Activated T-helper 1 cell treated with Interleukin-2 at 50 U/mL for 16 hours (primary cell): ENCODE results near the gene ASCC1.

Experiments
- DNase-seq: peaks from one replicate; pipeline ENCODE4 v3.0.0-alpha.2; 2020; ENCODE audit warnings: low read depth

Gene ASCC1

DNA sequence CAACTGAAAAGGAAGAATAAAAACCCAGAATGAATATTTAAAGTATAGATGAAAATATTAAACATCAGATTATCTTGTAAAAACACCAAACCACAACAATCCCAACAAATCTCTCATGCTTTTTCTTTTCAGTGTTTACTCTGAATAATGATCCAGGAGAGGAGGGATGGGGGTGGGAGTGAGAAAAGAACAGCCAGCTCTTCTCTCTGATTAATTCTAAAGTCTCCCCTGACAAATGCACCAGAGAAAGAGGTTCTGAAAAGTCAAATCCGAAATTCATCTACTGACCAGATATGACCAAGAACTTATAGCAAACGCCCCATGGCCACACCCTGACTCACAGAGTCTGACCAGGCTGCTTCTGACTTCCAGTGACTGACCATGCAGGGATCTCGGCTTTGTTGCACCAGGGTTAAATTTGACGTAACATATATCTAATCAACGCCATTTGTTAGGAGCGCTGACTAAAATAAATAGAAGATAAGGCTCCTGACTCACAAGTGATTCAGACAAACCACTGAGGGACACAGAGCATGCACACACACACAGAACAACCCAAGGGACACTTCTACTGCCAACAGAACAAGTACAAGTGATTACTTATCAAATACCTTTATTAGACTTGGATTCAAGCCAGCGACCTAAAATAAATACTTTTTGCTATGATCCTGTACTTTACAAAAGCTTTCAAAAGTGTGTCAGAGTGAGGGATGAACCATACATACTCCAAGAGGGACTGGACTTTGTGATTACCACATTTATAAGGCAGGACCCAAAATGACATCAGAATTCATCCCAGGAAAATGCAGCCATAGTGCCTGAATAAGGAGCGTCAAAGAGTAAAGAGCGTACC, 118.4 kb downstream of the ASCC1 start:
- no peak for DNase-seq

- no peak for DNase-seq
Measured at GRCh38 chr10:72096115-72097000, 119.7 kb downstream of the ASCC1 start.

DNA sequence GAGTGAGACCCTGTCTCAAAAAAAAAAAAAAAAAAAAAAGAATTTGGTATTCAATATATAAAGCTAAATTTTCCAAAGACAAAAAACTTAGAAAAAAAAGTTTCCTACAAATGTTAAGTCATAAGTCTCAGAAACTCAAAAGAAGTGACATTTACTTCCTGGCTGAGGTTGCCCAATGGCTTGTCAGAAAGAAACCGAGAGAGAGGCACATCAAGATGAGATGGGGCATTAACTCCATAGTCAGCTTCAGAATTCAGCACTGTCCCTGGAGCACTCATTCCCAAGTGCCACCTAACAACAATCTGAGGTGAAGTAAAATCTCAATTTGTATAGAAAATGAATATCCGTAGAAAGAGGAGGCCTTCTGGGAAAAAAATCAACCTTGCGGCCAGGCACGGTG, 120.9 kb downstream of the ASCC1 start:
- no peak for DNase-seq

DNA sequence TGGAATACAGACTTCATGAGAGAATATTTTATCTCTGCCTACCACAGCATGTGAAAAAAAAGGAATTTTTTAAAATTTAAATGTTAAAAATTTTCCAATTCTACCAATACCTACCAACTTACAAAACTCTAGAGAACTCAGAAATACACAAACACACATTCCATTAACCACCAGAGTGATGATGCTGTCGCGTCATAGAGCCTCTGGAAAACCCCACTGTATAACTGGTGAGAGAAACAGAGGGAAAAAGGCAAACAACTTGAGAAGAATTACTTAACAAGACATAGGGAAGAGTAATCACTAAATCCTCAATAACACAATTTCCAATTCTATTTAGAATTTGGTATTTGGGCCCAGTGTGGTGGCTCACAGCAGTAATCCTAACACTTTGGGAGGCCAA, 121.5 kb downstream of the ASCC1 start:
- DNase-seq = no peak

DNA sequence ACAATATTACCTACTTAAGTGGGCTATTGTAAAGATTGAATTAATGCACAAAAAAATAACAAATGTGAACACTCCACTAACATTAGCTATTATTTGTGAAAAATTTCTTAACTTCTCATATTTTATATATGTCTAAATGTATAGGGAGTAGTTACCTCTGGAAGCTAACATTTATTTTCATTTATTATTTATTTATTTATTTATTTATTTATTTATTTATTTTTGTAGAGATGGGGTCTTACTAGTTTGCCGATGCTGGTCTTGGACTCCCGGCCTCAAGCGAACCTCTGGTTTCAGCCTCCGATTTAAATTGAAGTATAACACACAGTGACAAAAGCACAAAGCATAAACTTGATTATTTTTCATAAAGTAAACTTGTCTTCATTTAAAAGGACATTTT, 122.6 kb downstream of the ASCC1 start:
- no peak for DNase-seq

GRCh38 chr10:72092987-72093386, 123.1 kb downstream of the ASCC1 start:
- DNase-seq = no peak

DNA sequence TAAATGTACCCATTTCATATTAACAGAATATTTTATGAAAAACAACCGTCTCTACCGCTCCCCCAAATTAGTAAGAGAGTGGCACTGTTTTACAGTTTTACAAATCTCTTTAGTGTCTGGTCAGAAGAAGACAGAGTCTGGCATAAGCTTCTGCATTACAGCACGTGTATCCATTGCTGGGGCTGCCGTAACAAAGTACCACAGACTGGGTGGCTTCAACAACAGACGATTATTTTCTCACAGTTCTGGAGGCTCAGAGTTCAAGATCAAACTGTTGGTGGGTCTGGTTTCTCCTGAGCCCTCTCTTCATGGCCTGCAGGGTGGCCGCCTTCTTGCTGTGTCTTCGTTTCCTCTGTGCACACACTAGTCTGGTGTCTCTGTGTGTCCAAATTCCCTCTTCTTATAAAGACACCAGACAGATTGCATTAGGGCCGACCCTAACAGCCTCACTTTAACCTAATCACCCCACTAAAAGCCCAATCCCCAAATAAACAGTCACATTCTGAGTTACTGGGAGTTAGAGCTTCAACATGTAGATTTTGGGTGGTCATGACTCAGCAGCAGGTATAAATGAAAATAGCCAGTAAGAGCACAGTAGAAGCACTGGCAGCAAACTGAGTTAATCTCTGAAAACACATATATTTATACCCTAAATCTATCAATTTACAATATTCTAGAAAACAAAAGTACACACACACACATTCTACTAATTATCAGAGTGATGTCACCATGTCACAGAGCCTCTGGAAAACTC, 123.7 kb downstream of the ASCC1 start:
- DNase-seq = no peak

- DNase-seq = no peak
Measured at GRCh38 chr10:72090326-72090725, 125.8 kb downstream of the ASCC1 start.

GRCh38 chr10:72089618-72090017, 126.5 kb downstream of the ASCC1 start:
- DNase-seq = no peak

GRCh38 chr10:72088889-72089575, 127.0 kb downstream of the ASCC1 start:
- peak; percentile 42 for DNase-seq

GRCh38 chr10:72087969-72088888, 127.8 kb downstream of the ASCC1 start, which contains the start of gene SPOCK2:
Gene SPOCK2, minus strand, starts transcription at chr10:72088551. Its CDS starts 223 bp downstream, at chr10:72088328.
- peak; percentile 61 for DNase-seq

DNA sequence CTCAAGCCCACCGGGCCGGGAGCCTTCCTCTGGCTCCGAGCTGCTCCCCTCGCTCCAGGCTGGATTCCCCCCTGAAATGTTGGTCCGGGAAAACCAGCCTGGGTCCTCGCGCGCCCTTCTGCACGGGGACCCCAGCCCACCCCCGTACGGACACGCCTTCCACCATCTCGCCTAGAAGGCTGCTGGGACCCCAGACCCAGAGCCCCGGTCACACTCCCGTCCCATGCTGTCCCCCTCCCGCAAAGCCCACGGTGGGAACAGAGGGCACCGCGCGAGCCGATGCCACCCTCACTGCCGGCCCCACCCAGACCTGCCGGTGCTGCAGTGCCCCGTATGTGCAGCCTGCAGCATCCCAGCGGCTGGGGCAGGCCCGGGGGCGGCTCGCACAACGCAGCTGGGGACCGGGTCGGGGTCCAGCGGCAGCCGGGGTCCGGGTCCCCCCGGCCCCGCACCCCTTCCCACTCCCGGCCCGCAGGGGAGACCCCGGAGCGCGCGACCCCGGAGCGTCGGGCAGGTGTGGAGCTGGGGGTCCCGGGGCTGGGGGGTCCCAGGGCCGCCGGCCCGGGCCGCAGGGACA, 128.6 kb downstream of the ASCC1 start:
- DNase-seq = peak; percentile 34

DNA sequence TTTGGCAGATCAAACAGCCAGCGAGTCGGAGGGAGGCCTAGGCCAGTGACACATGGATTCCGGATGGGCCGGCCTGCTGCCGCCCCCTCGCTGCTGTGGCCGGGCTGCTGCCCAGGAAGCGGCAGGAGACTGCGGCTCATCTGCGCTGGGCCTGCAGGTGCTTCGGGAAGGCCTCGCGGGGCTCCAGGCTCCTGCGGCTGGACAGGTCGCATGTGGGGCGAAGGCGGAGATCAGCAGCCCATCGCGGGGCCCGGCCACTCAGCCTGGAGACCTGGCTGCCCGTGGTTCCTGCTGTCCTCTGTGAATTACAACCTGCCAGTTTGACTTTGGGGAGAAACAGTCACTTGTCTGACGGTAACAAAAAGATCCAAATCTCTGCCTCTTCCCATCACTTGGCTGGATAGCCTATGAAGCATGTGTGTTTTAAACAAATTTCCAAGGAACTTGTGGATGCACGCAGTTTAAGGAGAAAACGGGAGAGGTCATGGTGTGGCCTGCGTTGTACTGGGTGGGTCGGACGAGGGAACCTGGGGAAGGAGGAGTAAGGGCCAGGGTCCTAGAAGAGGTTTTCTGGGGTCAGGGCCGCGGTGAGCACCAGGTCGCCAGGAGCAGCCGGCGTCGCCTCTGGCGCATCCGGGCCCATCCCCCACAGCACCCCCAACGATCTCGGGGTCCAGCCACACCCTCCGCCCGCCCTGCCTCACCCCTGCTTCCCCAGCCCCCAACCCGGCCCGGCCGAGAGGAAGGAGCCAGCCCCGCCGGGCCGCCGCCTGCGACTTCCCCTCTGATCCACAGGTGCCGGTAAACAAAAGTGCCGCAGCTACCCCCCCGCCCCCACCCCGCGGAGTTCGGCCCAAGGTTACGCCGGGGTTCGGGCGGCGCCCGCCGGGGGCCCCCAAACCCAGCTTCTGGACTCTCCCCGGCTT, 129.3 kb downstream of the ASCC1 start:
- DNase-seq = peak; percentile 69

GRCh38 chr10:72085864-72086465, 130.1 kb downstream of the ASCC1 start:
- DNase-seq = no peak

GRCh38 chr10:72085166-72085565, 130.9 kb downstream of the ASCC1 start:
- no peak for DNase-seq

DNA sequence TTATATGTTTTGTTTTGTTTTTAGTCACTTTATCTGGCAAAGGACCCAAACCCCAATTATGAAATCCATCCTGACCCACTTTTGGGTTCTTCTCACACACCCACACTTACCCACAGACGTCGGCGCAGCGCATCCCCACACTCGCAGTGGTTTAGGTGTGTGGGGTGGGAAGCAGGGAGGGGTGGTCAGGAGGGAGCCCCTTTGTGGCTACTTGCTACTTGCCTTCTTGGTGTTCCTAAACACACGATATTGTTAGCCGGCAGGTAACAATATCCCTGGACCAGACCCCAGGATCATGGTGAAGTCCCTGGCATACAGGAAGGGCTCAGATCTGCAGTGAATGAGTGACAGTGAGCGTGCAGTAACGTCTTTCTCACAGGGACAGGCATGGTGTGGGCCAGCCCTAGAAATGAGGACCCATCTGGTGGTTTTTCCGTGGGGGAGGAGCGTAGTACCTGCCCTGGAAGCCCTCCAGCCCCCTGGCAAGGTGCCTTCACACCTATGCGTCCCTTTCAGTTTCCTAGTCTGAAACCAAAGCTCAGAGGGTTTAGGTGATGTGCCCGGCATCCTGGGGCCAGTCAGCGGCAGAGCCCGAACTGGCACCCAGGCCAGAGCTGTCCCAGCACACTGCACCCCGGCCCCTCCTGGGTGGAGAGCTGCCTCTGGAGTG, 132.2 kb downstream of the ASCC1 start:
- peak; percentile 31 for DNase-seq

GRCh38 chr10:72082856-72083789, 133.0 kb downstream of the ASCC1 start:
- no peak for DNase-seq
